ENCODE measurements around the gene GDPD4. TPM values are rescaled to one million over a fixed set of nuclear protein-coding genes. Genes with fewer than 3 reads are reported as not detected.

The GDPD4 gene
- total and polyA plus RNA-seq, 9 of the 15 experiments (the other 6 are each of a cell fraction or from before 2014, with no cell fraction given): 0.40 TPM; not detected in 8

- TF ChIP-seq CHD7 (IDR thresholded peaks at IDR 0.05; ENCODE audit: low read depth, low read length) (no peak), KAT7 (CRISPR knock-in tag; IDR thresholded peaks at IDR 0.05; ENCODE audit: borderline replicate concordance) (no peak), ZFPM2 (CRISPR knock-in tag; IDR thresholded peaks at IDR 0.05) (no peak), SIN3A (IDR thresholded peaks at IDR 0.05; ENCODE audit: borderline replicate concordance in 2 of 2, control insufficient read depth in 1 of 2, low read depth in 2 of 2, low read length in 2 of 2) (no peak), ZMIZ1 (IDR thresholded peaks at IDR 0.05; ENCODE audit: low read depth in 2 of 2, low read length in 2 of 2) (0 out of 4 replicates have a peak, but pooled peaks of 1 of the 2 experiments have one; percentile 35), MCM5 (IDR thresholded peaks at IDR 0.05; ENCODE audit: low read depth) (no peak), ARID2 (IDR thresholded peaks at IDR 0.05) (no peak), CLOCK (CRISPR knock-in tag; IDR thresholded peaks at IDR 0.05; ENCODE audit: borderline replicate concordance) (no peak), BDP1 (IDR thresholded peaks at IDR 0.05; ENCODE audit: insufficient read depth, insufficient read length) (no peak), FOXA3 (CRISPR knock-in tag; conservative IDR thresholded peaks at IDR 0.05 in 1 of 2, IDR thresholded peaks at IDR 0.05 in 1 of 2) (no peak; a peak in 1 of 4 replicates)
These were observed 1.3 kb upstream of the GDPD4 start (continued) for GRCh38 chr11:77302752-77303151.
